Loucy (cell line): Measurements from ENCODE around the gene THADA.

ENCODE experiments used
- H2AFZ ChIP-seq: fragments of 200-600 bp; sonication (generic); 2 replicates; pipeline ENCODE4 v1.6.0; 2016; ENCODE audit warnings: antibody characterized with exemption, mild to moderate bottlenecking, low read length, moderate library complexity
- H3F3A ChIP-seq: fragments of 200-600 bp; 2 replicates; pipeline ENCODE4 v1.6.0; 2016; ENCODE audit warnings: antibody characterized with exemption, low read depth, mild to moderate bottlenecking
- H3K27me3 ChIP-seq: fragments of 200-600 bp; sonication (generic); 2 replicates; pipeline ENCODE4 v1.6.1; 2014; ENCODE audit warnings: low read length, mild to moderate bottlenecking; ENCODE audit not compliant: insufficient read depth, poor library complexity, severe bottlenecking
- H3K36me3 ChIP-seq: fragments of 200-600 bp; sonication (generic); 2 replicates; pipeline ENCODE4 v1.6.1; 2016; ENCODE audit warnings: low read length; ENCODE audit not compliant: insufficient read depth
- H3K4me1 ChIP-seq: fragments of 200-600 bp; sonication (generic); 2 replicates; pipeline ENCODE4 v1.5.1; 2014; ENCODE audit warnings: low read length, mild to moderate bottlenecking; ENCODE audit not compliant: insufficient read depth, poor library complexity, severe bottlenecking
- H3K4me2 ChIP-seq: fragments of 200-600 bp; sonication (generic); 2 replicates; pipeline ENCODE4 v1.6.0; 2014; ENCODE audit warnings: antibody characterized with exemption, low read length, low read depth, mild to moderate bottlenecking; ENCODE audit not compliant: poor library complexity, severe bottlenecking
- H3K4me3 ChIP-seq: fragments of 200-600 bp; sonication (generic); 2 replicates; pipeline ENCODE4 v1.5.1; 2014; ENCODE audit warnings: low read length, mild to moderate bottlenecking, mixed read lengths; ENCODE audit not compliant: poor library complexity, severe bottlenecking
- H3K79me2 ChIP-seq: fragments of 200-600 bp; sonication (generic); 2 replicates; pipeline ENCODE4 v1.6.1; 2014; ENCODE audit warnings: low read length; ENCODE audit not compliant: insufficient read depth
- H3K9ac ChIP-seq: fragments of 200-600 bp; sonication (generic); 2 replicates; pipeline ENCODE4 v1.6.0; 2014; ENCODE audit warnings: mild to moderate bottlenecking, low read depth, low read length, moderate library complexity; ENCODE audit not compliant: poor library complexity, severe bottlenecking
- H3K9me2 ChIP-seq: fragments of 200-600 bp; sonication (generic); replicated peaks from 2 replicates; pipeline ENCODE4 v1.6.1; 2016; ENCODE audit warnings: low read depth, low read length, mixed read lengths
- H3K9me3 ChIP-seq: fragments of 200-600 bp; sonication (generic); 2 replicates; pipeline ENCODE4 v1.6.1; 2014; ENCODE audit warnings: mild to moderate bottlenecking, antibody characterized with exemption, low read length, low read depth; ENCODE audit not compliant: insufficient read depth
- H4K20me1 ChIP-seq: fragments of 200-600 bp; sonication (generic); 2 replicates; pipeline ENCODE4 v1.6.0; 2014; ENCODE audit warnings: antibody characterized with exemption, low read length, mild to moderate bottlenecking; ENCODE audit not compliant: insufficient read depth, poor library complexity, severe bottlenecking
- EZH2phosphoT487 ChIP-seq: fragments of 200-600 bp; IDR thresholded peaks from 2 replicates; pipeline ENCODE4 v1.6.1; 2018; ENCODE audit warnings: antibody characterized with exemption, mild to moderate bottlenecking, moderate library complexity, borderline replicate concordance
- TF ChIP-seq, protein P1 (sequence below): fragments of 200-600 bp; sonication (generic); conservative IDR thresholded peaks from 2 replicates; pipeline ENCODE4 v1.5.1; 2014; ENCODE audit warnings: mild to moderate bottlenecking, antibody characterized with exemption, low read length

THADA gene

GRCh38 chr2:43585708-43586107 is 10.1 kb downstream of the THADA start:
- TF ChIP-seq EZH2phosphoT487: no peak
- TF ChIP-seq, protein P1, sequence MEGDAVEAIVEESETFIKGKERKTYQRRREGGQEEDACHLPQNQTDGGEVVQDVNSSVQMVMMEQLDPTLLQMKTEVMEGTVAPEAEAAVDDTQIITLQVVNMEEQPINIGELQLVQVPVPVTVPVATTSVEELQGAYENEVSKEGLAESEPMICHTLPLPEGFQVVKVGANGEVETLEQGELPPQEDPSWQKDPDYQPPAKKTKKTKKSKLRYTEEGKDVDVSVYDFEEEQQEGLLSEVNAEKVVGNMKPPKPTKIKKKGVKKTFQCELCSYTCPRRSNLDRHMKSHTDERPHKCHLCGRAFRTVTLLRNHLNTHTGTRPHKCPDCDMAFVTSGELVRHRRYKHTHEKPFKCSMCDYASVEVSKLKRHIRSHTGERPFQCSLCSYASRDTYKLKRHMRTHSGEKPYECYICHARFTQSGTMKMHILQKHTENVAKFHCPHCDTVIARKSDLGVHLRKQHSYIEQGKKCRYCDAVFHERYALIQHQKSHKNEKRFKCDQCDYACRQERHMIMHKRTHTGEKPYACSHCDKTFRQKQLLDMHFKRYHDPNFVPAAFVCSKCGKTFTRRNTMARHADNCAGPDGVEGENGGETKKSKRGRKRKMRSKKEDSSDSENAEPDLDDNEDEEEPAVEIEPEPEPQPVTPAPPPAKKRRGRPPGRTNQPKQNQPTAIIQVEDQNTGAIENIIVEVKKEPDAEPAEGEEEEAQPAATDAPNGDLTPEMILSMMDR: no peak
- Histone ChIP-seq H2AFZ (no peak overlapping the region), H3F3A (no peaks in the 10 kb centered on the region), H3K9ac (no peak overlapping the region), H3K79me2 (no peaks in the 10 kb centered on the region), H3K9me3 (no peaks in the 10 kb centered on the region; the same call in 1 of the 2 replicates), H3K4me2 (no peak overlapping the region), H3K27me3 (no peaks in the 10 kb centered on the region), H4K20me1 (no peaks in the 10 kb centered on the region), H3K9me2 (no peaks in the 10 kb centered on the region), H3K4me1 (no peaks in the 10 kb centered on the region), H3K4me3 (no peak overlapping the region), H3K36me3 (peaks cover 42% of the 10 kb centered on the region)

GRCh38 chr2:43579275-43579981 is 16.4 kb downstream of the THADA start:
- Histone ChIP-seq H2AFZ (no peak overlapping the region), H3K79me2 (no peaks in the 10 kb centered on the region), H3F3A (no peaks in the 10 kb centered on the region), H3K4me1 (no peaks in the 10 kb centered on the region), H3K36me3 (peaks cover 53% of the 10 kb centered on the region), H3K9ac (no peak overlapping the region), H3K4me2 (no peak overlapping the region), H3K9me2 (no peaks in the 10 kb centered on the region), H3K4me3 (no peak overlapping the region), H4K20me1 (no peaks in the 10 kb centered on the region), H3K9me3 (no peaks in the 10 kb centered on the region), H3K27me3 (no peaks in the 10 kb centered on the region)
- TF ChIP-seq, protein P1: no peak
- TF ChIP-seq EZH2phosphoT487: no peak

DNA sequence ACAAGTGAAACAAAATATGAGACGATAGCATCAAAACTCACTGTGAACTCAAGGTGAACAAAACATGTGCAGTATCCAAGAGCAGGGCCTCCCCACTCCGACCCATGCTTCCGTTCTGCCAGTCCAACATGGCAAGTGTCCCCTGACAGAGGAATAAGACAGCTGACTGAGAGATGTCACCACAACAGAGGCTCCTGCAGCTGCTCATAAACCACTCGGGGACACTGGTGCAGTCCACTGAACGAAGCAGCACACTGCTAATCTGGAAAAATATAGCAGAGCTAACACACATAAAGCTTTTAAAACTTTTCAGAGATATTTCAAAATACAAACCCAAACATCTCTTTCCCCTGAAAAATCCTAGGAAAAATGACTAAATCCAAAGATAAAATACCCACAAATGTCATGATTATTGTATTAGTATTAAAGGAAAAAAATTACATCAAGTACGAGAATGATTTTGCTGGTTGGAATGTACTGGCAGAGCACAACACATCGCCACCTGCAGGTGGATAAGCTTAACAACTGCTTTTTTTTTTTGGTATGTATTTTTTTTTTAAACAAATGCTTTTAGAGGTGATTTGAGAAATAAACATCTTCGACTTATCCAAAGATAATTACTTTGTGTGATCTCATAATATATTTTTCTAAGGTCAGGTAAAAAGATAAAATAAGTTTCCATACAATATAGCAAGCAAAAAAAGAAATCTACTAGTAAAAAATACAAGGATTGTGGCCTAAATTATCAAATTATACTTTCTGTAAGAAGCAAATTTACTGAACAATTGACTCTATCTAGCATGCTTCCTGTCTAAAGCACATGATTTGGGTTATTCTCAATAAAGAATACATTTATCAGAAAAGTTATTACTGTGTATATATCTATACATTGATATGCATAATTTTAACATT is 18.6 kb downstream of the THADA start:
- H3K79me2 ChIP-seq: no peaks in the 10 kb centered on the region
- peaks cover 60% of the 10 kb centered on the region for H3K36me3 ChIP-seq
- no peaks in the 10 kb centered on the region for H3K4me1 ChIP-seq
- H2AFZ ChIP-seq: no peak overlapping the region
- no peak overlapping the region for H3K4me3 ChIP-seq
- H3K9ac ChIP-seq: no peak overlapping the region
- no peak for TF ChIP-seq EZH2phosphoT487
- TF ChIP-seq, protein P1: peak; percentile 88
- no peaks in the 10 kb centered on the region for H3K9me2 ChIP-seq
- H3K4me2 ChIP-seq: no peak overlapping the region
- no peaks in the 10 kb centered on the region for H3F3A ChIP-seq
- H3K9me3 ChIP-seq: no peaks in the 10 kb centered on the region
- H4K20me1 ChIP-seq: no peaks in the 10 kb centered on the region
- no peaks in the 10 kb centered on the region for H3K27me3 ChIP-seq
